IPS-11a (cell line): ENCODE data around the gene CDC73.
"Not testable (repeated sequence)": the region's sequence is repeated elsewhere in the genome, so short reads cannot be mapped to it uniquely, and the experiment has no call there.

Experiments used
- H3K4me3 ChIP-seq: one replicate; pipeline ENCODE4 v1.5.1; 2013; ENCODE audit warnings: low read depth, low read length, control low read depth

Gene CDC73

DNA sequence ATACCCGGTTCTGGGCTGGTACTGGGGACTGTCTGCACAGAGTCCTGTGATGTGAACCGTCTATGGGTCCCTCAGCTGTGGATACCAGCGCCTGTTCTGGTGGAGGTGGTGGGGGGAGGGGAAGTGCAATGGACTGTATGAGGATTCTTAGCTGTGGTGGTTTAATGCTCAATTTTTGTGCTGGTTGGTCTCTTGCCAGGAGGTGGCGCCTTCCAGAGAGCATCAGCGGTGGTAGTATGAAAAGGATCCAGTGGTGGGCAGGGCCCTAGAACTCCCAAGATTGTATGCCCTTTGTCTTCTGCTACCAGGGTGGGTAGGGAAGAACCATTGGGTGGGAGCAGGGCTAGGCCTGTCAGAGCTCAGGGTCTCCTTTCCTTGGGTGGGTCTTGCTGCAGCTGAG lies 153.9 kb downstream of the CDC73 start:
- H3K4me3 ChIP-seq, result no peak overlapping the region

- H3K4me3 ChIP-seq, result no peak overlapping the region
These were observed 157.1 kb downstream of the CDC73 start for GRCh38 chr1:193278968-193279367.

DNA sequence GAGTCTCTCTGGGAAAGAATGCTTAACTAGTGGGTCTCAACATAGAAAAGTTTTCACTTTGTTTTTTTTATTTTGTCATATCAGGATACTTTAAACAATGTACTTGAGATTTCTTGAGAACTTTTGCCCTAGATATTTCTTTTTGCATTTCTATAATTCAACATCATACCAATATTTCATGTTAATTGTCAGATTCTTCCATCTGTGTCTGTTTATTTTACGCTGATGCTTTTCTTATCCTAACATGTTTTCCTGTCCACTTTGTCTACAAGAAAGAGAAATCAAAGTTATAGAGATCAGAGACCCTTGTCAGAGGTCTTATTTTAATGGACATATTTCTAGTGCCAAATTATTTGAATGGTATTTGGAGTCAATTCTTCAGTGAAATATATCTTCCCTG lies 160.1 kb downstream of the CDC73 start:
- H3K4me3 ChIP-seq, result no peak overlapping the region

DNA sequence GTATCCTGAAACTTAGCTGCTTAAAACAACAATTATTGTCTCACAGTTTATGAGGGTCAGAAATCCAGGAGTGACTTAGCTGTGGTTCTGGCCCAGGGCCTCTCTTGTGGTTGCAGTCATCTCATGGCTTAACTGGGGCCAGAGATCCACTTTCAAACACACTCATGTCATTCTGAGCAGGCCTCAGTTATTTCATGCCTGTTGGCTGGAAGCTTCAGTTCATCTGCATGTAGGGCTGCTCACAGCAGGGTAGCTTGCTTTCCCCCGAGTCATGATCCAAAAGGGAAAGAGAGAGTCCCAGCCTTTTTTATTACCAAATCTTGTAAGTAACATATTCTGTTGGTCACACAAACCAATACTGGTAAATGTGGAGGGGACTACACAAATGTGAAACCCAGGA lies 161.2 kb downstream of the CDC73 start:
- no peak overlapping the region for H3K4me3 ChIP-seq

- H3K4me3 ChIP-seq, result no peak overlapping the region
These were observed 162.4 kb downstream of the CDC73 start for GRCh38 chr1:193284219-193284618.

DNA sequence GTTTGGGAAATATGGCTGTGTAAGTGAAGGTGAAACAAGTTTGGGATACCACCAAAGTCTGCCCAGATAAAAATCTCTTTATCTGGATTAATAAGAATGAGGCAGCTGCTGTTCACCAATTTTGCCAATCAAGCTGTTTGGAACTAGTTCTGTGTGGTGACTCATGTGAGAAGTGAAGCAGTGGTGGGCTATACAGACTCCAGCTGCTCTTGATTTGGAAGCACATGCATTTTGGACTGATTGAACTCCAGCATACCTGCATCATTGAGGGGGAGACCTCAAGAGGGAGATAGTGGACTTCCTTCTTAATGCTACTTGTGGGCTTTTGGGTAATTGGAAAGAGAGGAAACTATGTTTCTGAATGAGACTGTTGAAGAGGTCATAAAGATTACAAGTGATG lies 163.8 kb downstream of the CDC73 start:
- no peak overlapping the region for H3K4me3 ChIP-seq

DNA sequence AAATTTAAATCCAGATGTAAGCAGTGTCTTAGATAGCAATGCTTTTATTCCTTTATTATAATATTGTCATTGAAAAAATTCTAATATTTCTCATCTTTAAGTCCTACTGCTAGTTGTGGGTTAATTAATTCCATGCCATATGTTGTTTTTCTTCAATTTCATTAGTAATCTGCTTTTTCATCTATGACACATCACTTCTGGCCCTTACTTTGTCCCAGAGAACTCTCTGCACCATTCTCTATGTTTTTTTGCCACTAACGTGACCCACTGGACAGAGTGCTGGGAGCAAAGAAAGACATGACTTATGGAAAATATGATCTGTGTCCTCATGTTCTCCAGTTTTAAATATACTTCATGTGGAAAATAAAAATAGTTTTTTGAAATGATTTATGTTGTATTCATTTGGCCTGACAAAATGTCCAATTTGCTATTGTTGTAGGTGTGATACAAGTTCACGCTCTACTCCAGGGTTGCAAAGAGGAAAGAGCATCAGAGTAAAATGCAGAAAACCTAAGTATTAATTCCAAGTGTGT lies 166.8 kb downstream of the CDC73 start:
- not testable (repeated sequence) for H3K4me3 ChIP-seq

- no peak overlapping the region for H3K4me3 ChIP-seq
These were observed 171.9 kb downstream of the CDC73 start for GRCh38 chr1:193293726-193294125.

- H3K4me3 ChIP-seq, result no peak overlapping the region
These were observed 177.2 kb downstream of the CDC73 start for GRCh38 chr1:193299038-193299437.

DNA sequence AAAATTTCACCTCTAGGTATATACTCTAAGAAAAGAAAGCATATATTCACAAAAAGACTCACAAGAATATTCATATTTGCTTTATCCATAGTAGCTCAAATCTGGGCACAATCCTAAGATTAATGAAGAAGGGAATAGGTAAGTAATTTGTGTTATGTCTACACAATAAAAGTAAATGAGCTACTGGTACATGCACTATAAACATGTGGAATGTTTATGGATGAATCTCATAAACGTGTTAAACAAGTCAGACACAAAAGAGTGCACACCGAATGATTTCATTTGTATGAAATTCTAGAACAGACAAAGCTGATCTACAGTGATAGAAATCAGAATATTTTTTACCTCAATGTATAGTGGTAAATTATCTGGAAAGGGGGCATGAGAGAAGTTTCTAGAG lies 179.9 kb downstream of the CDC73 start:
- H3K4me3 ChIP-seq, result no peak overlapping the region

- no peak overlapping the region for H3K4me3 ChIP-seq
These were observed 182.0 kb downstream of the CDC73 start for GRCh38 chr1:193303849-193304248.
